Upper lobe of left lung (tissue), 4 donors: ENCODE data around the gene FLOT1.

ENCODE experiments used
- POLR2AphosphoS5 ChIP-seq, 2 donors: sonication (generic); formaldehyde crosslinking; IDR thresholded peaks; one replicate each; pipeline ENCODE4 v1.5.1; 2017; ENCODE audit warnings: antibody characterized with exemption in 2 of 2
- TF ChIP-seq, protein P1 (sequence below), 6 experiments: fragments of 450-650 bp in 4 of 6; fragments of 200-600 bp in 2 of 6; sonication (generic) in 2 of 6; IDR thresholded peaks; one replicate each; pipeline ENCODE4 v1.5.1; 2016 to 2019; ENCODE audit warnings: antibody characterized with exemption in 6 of 6

DNA sequence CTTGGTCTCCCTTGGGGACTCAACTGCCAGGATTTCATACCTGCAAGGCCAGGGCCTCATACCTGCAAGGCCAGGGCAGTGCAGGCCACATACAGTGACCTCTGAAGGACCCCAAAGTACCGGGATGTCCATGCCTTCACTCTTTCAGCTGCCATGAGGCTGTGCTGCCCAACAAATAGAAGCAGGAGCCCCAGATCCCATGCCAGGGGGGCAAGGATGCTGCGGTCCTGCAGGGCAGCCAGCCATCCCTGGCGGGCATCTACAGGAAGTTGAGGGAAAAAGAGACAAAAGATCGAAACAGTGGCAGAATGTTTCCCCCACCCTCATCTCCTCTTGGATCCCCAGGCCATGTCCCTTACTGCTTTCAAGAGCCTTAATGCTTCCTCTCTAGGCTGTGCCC is 52.5 kb downstream of the FLOT1 start:
- TF ChIP-seq, protein P1, sequence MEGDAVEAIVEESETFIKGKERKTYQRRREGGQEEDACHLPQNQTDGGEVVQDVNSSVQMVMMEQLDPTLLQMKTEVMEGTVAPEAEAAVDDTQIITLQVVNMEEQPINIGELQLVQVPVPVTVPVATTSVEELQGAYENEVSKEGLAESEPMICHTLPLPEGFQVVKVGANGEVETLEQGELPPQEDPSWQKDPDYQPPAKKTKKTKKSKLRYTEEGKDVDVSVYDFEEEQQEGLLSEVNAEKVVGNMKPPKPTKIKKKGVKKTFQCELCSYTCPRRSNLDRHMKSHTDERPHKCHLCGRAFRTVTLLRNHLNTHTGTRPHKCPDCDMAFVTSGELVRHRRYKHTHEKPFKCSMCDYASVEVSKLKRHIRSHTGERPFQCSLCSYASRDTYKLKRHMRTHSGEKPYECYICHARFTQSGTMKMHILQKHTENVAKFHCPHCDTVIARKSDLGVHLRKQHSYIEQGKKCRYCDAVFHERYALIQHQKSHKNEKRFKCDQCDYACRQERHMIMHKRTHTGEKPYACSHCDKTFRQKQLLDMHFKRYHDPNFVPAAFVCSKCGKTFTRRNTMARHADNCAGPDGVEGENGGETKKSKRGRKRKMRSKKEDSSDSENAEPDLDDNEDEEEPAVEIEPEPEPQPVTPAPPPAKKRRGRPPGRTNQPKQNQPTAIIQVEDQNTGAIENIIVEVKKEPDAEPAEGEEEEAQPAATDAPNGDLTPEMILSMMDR (IDR thresholded peaks at IDR 0.05) = no peak
- no peak for TF ChIP-seq POLR2AphosphoS5 (IDR thresholded peaks at IDR 0.05)
